Activated T-helper 9 cell treated with anti-CD3 and anti-CD28 coated beads, Interleukin-2, amount 50 U/mL, for 16 hours (primary cell): Measurements from ENCODE around the gene ABHD14A.

ENCODE experiments used
- DNase-seq: peaks from one replicate; pipeline ENCODE4 v3.0.0-alpha.2; 2020; ENCODE audit warnings: low read depth

Gene ABHD14A

DNA sequence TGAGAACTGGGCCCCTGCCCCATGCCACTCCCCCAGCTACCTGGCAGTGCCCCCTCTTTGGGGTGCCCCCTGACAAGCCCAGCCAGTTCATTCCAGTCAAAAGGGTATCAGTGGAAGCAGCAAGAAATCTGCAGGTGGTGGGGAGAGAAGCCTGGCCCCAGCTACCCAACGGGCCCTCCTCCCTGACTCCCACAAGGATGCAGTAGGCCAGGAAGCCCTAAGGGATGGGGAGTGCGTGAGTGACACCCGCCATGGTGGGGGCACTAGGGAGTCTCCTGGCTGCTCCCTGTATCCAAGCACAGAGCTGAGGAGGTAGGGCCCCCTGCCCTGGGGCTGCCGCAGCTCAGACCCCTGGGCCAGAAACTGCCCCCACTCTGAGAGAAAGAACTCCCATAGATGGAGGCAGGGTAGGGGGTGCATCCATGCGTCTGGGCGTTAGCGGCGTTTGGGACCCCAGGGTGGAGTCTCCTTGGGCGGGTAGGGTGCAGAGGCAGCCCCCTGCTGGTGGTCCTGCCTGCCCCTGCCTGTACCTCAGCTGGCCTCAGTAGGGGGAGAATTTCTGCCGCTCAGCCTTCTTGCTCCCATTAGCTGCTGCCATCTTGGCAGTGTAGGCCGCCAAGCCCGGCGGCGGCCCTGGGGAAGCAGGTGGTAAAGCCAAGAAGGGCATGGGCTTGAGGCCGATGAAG, 17.2 kb upstream of the ABHD14A start:
- no peak for DNase-seq

DNA sequence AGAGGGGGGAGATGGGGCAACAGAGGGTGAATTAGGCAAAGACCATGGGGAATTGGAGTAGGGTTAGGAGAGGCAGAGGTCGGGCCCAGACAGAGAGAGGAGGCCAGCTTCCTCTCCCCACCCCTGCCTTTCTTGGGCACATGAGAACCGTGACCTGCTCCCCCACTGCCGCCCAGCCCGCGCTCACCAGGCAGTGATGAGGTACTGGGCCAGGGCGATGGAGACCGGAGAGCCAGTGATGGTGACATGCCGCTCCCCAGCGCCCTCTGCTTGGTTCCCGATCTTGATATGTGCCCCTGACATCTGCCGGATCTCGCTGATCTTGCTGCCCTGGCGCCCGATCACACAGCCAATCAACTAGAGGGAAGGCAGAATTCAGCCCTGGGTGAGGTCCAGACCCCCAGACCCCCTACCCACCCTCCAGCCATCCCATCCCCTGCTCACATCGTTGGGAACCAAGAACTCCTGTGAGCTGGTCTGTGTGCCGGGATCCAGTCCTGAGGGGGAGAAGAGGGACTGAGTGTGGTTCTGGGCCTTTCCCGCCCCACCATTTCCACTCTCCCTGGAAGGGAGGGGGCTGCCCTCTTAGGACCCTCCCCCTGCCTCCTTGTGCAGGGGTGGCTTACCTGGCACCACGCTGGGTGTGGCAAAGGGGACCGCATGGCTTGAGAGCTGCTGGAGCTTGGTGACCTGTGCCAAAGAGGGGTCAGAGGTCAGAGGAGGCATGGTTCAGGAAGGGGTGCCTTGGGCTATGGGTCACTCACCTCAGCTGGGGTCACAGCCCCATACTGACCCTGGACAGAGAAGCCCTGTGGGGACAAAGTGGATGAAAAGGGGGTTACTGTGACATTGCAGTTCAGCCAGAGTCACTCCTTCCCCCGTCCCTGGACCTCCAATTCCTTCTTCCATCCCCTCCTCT, 16.0 kb upstream of the ABHD14A start:
- no peak for DNase-seq

- DNase-seq = no peak
Measured at GRCh38 chr3:51959651-51960050, 15.2 kb upstream of the ABHD14A start.

DNA sequence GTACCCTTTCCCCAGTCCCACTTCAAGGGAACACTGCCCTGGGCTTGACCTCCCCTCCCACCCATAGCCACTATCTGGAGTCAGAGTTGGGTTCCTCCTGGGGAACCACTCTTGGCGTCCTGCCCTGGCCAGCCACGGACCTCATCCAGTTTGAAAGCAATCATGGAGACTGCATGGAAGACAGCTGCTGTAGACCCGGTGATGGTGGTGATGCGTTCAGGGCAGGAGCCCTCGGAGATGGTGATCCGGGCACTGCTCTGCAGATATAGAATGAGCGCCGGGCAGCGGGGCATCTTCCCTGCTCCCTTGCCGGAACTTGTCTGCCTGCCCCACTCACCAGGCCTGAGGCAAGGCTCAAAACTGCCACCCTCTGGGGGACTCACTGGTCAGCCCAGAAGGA, 14.5 kb upstream of the ABHD14A start:
- no peak for DNase-seq

GRCh38 chr3:51961011-51961410, 13.9 kb upstream of the ABHD14A start:
- DNase-seq = no peak

DNA sequence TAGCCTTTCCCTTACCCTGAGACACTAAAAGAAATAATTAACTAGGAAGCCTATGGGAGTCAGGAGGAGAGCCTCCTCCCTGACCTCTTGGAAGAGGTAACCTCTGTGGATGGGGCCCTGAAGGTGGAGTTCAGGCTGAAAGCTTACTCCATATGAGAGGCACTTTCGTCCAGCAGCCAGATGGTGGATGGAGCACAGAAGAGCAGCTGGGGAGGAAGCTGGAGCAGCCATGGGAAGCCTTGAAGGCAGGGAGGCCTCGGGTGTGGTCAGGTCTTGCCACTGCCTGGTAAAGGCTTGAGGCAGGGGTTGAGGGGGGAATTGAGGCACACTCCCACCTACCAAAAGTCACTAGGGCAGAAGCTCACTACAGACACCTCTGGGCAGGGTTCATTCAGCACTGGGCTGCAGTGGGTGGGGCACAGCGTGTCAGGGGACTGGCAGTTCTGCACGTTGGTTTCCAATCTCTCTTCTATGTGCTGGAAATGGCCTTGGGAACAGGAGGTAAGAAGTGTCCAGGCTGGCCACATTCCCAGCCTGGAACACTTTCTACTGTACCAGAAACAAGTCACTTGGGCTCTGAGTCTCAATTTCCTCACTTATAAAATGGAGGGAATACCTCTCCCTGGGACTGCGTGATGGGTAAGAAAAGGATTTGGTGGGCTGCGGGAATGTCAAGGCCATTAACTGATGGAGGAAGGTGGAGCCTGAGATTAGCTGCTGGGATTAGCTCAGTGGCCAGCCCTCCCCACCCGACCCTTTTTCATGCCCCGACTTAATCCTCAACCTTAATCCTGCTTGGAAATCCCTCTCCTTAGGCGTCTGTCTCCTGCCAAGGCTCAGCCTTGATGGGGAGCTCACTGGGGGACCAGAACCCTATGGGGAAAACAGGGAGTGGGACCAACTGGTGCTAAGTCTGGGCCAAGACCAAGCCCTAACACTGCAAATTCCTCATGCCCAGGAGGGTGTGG, 13.0 kb upstream of the ABHD14A start:
- DNase-seq = no peak

- no peak for DNase-seq
Measured at GRCh38 chr3:51962854-51963530, 11.9 kb upstream of the ABHD14A start.

DNA sequence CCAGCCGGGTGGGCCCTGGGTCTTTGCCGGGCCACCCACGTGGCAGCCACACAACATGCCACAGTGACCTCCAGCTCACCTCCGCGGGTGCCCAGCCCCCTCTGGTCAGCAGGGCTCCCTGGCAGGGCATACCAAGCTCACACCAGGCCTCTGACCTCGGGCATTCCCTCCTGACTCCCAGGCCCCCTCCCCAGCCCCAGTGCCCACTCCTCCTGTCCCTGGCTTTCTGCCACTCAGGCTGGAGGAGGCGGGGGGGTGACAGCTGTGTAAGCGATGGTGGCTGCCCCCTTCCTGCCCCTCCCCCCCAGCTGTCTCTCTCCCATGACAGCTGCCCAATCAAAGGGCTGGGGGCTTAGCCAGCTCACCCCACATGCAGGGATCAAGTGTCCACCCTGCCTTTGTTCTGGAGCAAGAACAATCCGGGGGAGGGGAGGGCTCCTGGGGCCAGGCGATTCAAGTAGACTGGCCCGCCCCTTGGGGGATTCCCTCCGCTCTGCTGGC, 10.9 kb upstream of the ABHD14A start:
- DNase-seq = no peak

DNA sequence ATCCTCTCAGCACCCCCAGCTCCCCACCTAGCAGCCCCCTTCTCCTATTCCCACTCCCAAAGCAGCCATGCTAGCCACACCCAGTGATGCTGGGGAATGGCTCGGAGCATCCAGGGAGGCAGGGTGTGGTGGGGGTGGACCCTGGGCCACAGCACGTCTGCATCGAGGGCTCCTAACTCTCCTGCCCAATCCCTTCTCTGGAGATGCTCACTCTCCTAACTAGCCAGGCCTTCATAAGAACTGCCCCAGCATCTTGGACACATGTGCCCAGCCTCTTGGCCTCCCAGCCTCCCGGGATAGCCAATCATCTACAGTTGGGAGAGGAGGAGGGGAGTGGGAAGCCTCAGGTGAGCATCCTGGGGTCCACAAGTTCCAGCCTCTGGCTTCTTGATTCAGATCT, 10.3 kb upstream of the ABHD14A start:
- DNase-seq = no peak

DNA sequence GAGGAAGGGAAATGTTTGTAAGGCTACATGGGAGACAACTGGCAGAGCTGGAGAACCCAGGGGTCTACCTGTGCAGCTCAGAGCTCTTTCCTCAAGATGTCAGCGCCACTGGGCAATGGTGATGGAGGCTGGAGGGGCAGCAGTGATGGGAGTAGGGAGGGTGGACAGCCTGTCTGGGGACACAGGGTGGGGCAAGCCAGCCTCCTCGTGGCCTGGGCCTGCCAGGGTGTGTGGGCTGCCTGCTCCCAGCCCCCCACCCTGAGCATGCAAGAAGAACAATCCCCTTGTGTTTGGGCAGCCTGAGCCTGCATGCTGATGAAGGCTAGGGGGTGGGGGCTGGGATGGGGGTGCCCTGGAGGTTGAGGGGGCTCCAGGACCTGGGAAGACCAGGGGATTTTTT, 8.8 kb upstream of the ABHD14A start:
- no peak for DNase-seq

DNA sequence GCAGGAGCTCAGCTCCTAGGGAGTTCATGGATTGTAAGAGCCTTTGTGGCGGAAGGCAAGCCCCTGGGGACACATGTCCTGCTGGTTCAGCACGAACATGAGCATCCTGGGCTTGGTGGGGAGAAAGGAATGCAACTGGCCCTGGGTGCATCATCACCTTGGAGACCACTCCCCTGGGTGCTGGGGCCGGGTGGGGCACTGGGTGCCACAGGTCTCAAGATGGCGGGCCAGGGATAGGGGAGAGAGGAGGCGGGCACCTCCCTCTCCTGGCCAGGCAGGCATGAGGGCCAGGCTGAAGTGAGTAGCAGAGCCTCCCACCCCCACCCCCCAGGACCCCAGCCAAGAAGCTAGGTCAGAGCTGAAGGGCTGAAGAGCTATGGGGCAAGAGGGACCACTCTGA, 8.4 kb upstream of the ABHD14A start:
- DNase-seq = no peak

DNA sequence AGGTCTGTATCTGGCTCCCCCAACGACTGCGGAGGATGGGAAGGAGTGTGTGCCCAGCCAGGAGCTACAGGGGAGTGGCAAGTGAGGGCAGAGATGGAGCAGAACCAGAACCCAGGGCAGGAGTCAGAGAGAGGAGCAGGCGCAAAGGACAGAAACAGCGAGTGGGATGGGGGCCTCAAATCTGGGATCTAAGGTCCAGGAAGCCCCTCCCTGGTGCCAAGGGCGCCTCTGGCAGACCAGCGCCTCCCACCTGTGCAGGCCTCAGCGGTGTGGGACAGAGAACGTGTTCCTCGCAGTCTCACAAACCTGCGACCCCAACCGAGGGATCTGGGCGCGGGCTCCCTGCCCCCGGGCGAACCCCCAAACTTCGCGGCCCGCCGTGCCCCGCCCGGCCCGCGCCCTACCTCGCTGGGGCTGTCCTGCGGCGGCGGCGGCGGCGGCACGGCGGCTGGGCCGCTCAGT, 7.9 kb upstream of the ABHD14A start:
- DNase-seq = no peak

GRCh38 chr3:51967384-51968169, 7.3 kb upstream of the ABHD14A start, which contains the start of gene PCBP4:
Gene PCBP4 (minus strand): TSS chr3:51967454. CDS start chr3:51961240, 6,214 bp downstream.
- DNase-seq = peak; percentile 27

DNA sequence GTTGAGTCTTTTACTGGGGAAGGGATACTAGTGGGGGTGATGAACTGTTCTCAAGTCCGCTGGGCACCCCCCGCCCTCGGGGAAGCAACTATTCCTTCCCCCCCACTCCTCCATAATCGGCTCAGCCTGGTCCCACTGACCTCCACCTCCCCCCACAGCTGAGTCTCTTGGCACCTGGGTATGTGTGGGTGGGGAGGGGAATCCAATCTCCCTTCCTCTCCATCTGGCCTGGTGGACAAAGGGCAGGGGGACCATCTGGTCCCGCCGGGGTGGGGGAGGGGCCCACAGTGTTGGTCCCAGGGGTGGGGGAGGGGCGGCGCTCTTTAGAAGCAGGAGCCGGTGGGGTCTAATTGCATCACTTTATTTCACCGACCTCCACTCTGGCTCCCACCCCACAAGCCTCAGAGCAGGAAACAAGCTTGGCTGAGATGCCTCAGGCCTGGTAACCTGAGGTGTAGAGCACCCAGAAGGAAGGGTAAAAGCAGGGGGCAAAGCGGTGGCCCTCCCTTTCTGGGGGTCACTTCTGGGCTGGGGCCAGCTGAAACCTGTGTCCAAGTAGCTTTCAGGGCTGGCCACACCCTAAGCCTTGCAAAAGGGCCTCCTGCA, 6.6 kb upstream of the ABHD14A start:
- DNase-seq = no peak

- DNase-seq = no peak
Measured at GRCh38 chr3:51968883-51969678, 5.8 kb upstream of the ABHD14A start.

- no peak for DNase-seq
Measured at GRCh38 chr3:51969841-51970240, 5.0 kb upstream of the ABHD14A start.

GRCh38 chr3:51970606-51971300, 4.1 kb upstream of the ABHD14A start:
- DNase-seq = no peak

DNA sequence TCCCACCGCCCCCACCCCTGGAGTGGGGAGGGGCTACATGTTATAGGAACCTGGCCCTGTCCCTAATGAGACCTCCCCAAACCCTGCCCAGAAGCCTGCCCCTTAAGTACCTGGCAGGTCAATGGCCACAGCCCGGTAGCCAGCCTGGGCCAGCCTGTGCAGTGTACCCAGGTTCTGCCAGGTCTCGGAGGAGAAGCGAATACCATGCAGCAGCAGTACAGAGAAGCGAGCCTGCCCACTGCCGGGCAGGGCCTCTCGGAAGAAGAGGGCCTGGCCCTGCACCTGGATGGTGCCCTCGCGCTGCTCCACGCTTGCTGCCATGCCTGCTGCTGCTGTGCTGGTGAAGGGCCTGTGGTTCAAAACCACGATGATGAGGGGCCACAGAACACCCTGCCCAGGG, 3.5 kb upstream of the ABHD14A start:
- no peak for DNase-seq
